T-helper 1 cell (primary cell): ENCODE results near the gene IL13RA2.

Experiments
- DNase-seq, 5 donors: peaks; one replicate each; pipeline ENCODE4 v3.0.0-alpha.2; 2012 to 2020
- total RNA-seq, 4 donors: gene quantifications; one replicate each; lab custom pipeline; 2026; lab: John Stamatoyannopoulos, UW

The IL13RA2 gene
- total RNA-seq = 0 reads per million in 4 donors

DNA sequence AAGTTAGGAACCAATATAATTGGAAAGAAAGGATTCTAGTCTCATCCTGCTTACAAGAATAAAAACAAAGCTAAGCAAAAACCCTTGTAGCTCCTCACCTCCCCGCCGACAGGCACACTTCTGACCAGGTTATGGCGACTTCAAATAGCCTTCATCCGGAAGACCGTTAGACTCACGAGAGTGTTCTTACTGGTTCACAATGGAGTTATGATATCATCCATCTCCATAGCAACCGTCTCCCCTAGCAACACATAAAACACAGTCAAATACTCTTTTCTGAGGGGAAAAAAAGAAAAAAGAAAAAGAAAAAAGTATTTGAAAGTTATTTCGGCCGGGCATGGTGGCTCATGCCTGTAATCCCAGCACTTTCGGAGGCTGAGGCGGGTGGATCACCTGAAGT, at the start of gene IL13RA2:
TSS of gene IL13RA2 (minus strand) at position 162 of the 400 bp plus-strand sequence. CDS start 347 bp downstream, outside the sequence.
- no peak for DNase-seq

DNA sequence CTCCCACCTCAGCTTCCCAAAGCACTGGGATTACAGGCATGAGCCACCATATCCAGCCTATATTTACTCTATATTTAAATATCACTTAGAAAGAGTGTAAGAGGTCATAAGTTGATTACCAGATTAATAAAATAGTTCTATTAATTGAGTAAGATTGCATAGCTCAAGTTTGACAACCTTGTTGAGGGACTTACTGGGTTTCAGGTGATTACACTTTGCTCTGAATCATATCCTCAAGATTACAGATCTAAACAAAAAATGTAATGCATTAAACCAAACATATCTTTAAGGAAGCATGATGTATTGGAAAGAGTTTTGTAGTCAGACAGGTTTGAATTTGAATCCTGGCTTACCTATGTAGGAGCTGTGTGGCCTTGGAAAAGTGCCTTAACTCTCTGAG, 47.9 kb upstream of the IL13RA2 start:
- no peak for DNase-seq

DNA sequence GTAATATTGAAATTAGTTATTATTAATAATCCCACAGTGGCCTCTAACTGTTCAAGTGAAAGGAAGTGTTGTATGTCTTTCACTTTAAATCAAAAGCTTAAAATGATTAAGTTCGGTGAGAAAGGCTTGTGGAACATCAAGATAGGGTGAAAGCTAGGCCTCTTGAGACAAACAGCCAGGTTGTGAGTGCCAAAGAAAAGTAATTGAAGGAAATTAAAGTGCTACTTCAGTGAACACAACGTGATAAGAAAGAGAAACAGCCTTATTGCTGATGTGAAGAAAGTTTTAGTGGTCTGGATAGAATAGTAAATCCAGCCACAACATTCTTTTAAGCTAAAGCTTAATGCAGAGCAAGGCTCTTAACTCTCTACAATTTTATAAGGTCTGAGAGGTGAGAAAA, 42.6 kb upstream of the IL13RA2 start:
- no peak for DNase-seq

DNA sequence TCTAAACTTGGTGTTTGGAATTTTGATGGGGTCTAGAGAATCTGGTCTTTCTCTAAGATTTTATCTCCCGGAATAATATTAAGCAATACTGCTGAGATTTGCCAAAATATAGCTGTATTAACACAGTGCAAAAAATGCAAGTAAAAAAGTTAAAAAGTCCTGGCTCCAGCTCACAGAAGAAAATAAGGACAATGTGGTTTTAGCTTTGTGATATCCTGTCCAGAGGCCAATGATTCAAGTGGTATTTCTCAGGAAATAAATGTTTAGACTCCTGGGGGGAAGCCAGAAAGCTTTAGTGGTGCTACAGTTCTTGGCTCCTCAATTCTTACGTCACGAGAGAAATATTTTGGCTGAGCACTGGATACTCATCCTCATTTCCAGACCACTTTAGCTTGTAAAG, 40.9 kb upstream of the IL13RA2 start:
- DNase-seq = no peak

DNA sequence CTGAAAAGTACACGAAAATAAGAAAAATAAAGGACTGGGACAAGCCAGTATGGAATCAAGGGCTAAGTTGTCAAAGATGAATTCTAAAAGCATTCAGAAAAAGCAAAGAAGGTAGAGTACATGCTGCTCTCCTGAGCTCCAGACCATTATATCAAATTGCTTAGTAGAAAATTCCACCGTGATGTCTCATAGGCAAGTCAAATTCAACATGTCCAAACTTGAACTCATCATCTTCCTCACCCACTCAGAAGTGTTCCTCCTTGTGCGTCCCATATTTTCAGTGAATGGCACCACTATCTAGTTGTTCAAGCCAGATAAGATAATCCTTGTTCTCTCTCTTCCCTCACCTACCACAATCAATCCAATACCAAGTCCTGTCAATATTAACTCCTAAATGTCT, 37.5 kb upstream of the IL13RA2 start:
- no peak for DNase-seq

- no peak for DNase-seq
Measured at GRCh38 chrX:115053223-115053622, 35.8 kb upstream of the IL13RA2 start.

GRCh38 chrX:115047715-115048114, 30.3 kb upstream of the IL13RA2 start:
- no peak for DNase-seq

GRCh38 chrX:115047181-115047580, 29.8 kb upstream of the IL13RA2 start:
- DNase-seq = no peak

GRCh38 chrX:115040417-115040816, 23.0 kb upstream of the IL13RA2 start:
- no peak for DNase-seq

DNA sequence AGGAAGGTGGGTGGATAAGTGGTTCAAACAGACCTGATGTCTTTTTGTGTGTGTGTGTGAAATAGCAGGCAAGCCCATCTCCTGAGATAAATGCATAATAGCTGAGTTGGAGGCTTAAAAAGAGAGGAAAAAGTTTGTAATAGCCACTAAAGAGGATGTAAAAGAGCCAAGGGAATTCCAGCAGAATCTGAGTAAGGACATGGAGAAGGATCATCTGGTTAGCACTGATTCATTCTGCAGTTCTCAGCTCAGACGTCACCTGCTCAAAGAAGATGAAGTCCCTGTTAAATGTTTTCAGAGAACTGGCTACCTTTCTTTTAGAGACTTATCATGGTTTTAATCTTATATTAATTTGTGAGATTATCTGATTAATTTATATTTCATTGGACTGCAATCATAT, 21.0 kb upstream of the IL13RA2 start:
- DNase-seq = no peak

DNA sequence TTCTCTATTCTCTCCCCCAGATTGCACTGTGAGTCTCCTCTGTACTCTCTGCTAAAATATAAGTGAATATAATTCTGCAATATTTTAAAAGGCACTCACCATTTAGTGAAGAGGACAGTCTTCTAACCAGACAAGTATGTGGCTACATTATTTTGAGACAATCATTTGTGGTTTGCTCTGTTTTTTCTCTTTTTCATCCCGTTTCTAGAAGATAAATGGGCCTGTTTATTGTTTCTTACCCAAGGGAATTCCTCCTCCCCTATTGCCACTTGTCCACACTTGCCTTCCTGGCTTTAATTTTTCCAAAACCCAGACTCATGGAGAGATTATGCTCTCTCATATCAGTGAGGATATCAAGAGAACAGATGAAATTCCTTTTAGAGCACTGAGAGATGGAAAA, 18.6 kb upstream of the IL13RA2 start:
- DNase-seq = no peak

GRCh38 chrX:115031989-115032388, 14.6 kb upstream of the IL13RA2 start:
- DNase-seq = no peak

- no peak for DNase-seq
Measured at GRCh38 chrX:115030625-115031024, 13.2 kb upstream of the IL13RA2 start.

DNA sequence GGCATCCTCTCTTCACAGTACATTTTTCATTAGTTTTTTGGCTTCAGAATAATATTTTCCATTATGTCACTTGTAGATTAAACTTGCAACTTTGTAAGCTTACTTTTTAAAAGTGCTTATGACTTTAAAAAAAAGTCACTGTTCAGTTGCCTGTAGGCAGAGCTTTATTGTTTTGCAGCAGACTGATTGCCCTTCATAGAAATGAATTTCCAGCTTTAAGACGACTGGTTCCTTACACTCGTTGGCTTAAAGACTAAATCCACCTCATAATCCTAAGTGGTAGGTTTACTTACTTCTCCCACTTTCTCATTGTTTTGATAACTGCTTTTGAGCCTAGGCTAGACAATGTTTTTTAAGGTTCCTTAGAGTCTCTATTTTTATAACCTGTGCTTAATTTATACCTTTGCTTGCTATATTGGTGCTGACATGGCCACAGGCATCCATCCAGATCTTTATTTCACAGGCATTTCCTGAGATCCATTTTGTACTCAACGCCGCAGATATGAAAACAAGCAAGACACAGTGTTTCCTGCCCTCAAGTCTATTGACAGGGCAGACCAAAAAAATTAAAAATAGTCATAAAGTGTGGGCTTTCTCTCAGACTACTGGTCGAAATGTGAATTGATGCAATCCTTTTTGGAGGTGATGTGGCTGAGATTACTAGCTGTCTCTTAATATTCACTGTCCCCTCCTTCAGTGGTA, 12.6 kb upstream of the IL13RA2 start:
- DNase-seq = no peak

- DNase-seq = no peak
Measured at GRCh38 chrX:115029440-115029839, 12.0 kb upstream of the IL13RA2 start.

DNA sequence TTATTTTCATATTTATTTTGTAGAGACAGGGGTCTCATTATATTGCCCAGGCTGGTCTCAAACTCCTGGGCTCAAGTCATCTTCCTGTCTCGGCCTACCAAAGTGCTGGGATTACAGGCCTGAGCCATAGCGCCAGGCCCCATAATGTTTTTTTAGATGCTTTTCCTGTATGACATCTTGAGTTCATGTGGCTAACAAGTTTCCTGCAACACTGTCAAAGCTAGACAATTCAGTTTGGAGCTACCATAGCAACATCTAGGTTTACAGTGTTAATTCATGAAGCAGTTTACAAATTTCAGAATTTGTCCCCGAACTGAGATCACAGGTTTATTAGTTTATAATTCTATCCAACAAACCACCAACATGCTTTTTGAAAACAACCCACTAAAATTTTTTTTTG, 6.4 kb upstream of the IL13RA2 start:
- DNase-seq = no peak

DNA sequence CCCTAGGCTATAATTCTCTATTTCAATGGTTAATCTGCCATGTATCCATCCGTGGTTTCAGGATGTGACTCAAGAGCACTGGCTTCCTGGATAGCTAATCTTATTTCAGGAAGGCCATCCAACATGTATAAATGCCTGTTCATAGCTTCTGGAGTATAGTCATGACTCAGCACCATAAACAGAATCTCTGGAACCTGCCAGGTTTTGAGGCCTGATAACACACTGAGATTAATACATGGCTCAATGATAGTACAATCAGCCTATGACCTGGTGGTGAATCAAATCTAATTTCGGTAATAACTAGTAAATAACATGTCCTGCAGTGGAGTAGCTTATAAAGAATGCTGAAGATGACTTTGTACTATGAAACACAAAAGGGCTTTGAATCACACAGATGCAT, 5.7 kb upstream of the IL13RA2 start:
- DNase-seq = no peak

DNA sequence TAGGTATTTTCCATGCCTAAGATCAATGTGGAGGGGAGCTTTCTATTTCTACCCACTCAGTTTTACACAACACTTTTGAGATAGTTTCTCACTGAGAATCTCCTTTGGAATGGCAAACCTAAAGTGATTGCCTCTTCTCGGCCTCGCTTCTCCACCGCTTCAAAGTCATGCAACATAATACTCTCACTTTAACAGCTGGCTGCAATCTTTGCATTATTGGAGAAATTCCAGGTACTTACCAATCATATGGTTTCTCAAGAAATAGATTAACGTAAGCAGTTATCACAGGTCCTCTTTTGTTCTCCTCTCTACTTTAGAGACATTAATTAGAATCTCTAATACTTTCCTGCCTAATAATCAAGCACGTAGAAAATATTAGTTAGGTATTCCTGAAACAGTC, 3.7 kb upstream of the IL13RA2 start:
- DNase-seq = no peak

- DNase-seq = no peak
Measured at GRCh38 chrX:115018944-115019343, 1.5 kb upstream of the IL13RA2 start.

DNA sequence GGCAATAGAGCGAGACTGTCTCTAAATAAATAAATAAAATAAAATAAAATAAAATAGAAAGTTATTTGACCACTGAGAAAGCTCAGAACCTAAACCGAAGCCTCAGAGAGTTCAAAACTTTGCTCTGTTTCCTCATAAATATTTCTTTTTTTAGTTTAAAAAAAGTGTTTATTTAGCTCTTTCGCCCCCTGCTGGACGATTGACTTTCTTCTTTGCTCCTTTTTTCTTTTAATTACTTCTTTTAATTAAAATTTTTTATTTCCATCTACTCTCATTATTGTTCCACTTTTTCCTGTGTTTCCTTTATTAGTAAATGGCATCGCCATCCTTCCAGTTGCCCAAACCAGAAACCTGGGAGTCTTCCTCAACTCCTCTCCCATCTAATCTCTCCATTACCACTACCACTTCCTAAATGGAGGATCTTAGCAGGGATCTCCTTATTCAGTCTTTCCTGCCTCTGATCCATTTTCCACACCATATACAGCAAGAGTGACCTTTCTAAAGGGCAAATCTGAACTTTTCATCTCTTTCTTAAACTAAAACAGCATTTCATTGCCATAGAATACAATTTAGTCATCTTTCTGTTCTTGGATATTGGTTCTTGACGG, 728 bp upstream of the IL13RA2 start:
- DNase-seq = no peak

DNA sequence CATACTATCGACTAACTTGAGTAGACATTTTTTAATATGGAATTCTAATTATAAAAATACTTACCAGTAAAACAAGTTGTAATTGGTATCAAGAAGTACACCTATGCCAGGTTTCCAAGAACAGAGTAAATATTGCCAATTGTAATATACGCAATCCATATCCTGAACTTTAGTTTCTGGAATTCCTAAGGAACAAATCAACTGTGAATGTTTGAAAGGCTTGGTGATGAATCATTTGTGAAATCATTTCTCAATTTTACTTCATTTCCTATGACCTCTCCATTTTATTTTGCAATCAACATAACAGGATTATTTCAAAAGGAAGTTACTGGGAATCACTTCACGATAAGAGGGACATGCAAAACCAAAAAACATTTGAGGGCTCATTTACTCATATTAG, 3.7 kb downstream of the IL13RA2 start:
- no peak for DNase-seq

DNA sequence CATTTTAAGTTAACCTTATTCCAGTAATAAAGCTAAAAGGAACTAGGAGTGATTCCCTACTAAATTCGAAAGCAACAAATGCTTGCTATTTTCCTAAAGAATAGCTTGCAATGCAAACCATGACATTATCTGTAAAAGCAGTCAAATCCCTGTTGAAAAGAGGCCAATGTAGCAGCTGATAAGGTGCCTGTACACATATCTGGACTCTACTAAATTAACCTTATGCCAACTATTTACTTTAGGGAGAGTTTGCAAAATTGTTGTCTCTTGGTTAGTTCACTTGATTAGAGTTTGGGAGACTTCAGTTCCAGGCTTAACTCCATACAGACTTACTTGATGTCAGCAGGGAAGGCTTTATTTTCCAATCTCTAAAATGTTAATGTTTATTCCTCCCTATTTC, 6.0 kb downstream of the IL13RA2 start:
- no peak for DNase-seq

GRCh38 chrX:114999906-115000305, 17.5 kb downstream of the IL13RA2 start:
- DNase-seq = no peak

- no peak for DNase-seq
Measured at GRCh38 chrX:114997779-114998178, 19.6 kb downstream of the IL13RA2 start.
